Glomerular endothelial cell (primary cell): Measurements from ENCODE around the gene PTPRN2. TPM values are rescaled to one million over a fixed set of nuclear protein-coding genes. Genes with fewer than 3 reads are reported as not detected.
"Not testable (repeated sequence)": the region's sequence is repeated elsewhere in the genome, so short reads cannot be mapped to it uniquely, and the experiment has no call there.

Source experiments
- DNase-seq: peaks from one replicate; pipeline ENCODE4 v3.0.0-alpha.2; 2011; ENCODE audit warnings: low read depth, low spot score; ENCODE audit errors: extremely low read depth
- total RNA-seq: library from RNA; depleted of rRNA; stranded (reverse); fragments of >200 nt; gene quantifications from 2 replicates; pipeline ENCODE4 v1.2.3, GENCODE V29; 2015

PTPRN2 gene
- total RNA-seq, 1 donor from 2014 or later = 10.0 TPM

DNA sequence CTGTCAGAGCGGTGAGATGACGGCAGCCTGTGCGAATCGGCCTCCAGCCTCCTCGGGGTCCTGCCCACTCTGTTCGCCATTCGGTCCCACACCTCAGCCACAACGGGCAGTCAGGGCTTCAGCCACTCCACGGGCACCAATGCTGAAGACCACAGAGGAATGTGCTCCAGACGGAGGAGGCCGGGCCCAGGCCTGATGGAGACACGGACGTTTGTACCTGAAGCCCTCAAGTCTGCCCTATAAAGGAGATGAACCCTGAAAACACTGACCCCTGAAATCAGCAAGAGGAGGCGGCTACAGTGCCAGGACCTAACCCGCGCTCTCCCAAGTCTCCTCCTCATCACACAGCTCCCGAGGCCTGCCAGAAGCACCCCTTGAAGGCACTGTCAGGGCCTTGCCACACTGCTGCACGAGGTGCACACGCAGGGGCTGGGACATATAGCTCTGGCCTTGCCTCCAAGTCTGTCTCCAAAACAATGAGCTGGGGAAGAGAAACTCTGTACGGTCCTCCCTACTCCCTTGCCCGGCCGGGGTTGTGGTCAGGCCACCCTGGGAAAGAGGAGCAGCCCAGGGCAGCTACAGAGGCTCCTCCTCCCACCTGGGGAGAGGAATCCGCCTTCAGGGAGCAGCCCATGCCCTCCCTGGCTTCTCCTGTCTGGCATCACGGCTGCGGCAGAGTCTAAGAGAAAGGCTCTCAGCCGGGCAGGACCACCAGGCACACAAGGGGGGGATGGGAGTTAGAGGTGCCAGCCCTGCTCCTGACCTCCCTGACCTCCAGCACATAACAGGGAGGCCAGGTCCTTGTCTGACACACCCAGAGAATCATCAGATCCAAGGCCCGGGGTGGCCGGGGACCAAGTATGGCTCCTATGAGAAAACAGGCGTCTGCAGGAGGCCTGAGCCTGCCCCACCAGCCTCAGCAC lies 310.1 kb downstream of the PTPRN2 start:
- no peak for DNase-seq

DNA sequence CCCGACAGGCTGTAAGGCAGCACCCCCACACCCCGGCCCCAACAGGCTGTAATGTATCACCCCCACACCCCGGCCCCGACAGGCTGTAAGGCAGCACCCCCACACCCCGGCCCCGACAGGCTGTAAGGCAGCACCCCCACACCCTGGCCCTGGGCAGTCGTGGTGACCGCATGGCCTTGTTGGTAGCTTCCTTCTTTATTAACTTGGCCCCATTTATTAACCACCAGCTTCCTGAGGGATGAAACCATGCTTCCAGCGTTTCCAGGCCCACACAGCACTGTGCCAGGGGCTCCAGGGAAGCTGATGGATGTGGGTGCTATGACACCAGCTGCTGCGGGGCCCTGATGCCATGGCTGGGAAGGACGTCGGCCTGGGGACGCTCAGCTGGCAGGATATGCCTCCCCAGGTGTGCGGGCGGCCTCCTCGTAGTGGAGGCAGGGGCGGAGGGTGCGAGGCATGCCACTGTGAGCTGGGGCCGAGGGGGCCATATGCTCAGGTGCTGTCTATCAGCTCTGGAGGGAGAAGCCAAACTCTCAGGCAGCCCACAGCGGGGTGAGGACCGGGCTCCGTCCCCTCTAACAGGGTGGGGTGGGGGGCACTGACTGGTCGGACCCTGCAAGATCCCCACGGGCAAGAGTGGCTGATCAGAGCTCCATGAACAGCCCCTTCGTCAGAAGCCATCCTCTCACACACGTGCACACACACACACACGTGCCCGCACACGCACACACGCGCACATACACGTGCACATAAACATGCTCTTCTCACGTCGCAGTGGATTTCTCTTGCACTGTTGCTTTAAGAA lies 311.0 kb downstream of the PTPRN2 start:
- DNase-seq = no peak

DNA sequence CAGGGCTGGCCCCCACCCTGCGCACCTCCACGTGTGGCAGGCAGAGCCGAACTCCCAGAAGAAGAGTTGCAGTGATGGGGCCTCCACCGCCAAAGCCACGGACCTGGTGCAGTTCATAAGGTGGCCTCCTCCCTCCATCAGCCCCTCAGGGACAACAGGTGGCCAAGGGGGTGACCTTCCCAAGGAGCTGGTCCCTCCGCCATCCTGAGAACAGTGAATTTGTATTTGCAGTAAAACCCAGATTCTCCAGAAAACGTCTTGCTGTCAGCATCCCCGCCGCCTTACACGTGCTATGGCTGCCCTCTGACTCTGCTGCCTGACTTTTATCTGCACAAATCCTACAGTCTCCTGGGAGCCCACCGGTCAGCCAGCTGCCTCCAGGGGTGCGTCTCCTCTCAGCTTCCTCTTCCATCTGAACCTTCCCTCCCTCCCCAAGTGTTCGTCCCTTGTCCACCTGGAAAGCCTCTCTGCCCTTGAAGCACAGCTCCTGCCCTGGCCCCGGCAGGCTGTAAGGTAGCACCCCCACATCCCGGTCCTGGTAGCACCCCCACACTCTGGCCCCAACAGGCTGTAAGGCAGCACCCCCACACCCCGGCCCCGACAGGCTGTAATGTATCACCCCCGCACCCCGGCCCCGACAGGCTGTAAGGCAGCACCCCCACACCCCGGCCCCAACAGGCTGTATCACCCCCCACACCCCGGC lies 311.8 kb downstream of the PTPRN2 start:
- DNase-seq = no peak

- no peak for DNase-seq
Measured at GRCh38 chr7:158274996-158275395, 312.6 kb downstream of the PTPRN2 start.

DNA sequence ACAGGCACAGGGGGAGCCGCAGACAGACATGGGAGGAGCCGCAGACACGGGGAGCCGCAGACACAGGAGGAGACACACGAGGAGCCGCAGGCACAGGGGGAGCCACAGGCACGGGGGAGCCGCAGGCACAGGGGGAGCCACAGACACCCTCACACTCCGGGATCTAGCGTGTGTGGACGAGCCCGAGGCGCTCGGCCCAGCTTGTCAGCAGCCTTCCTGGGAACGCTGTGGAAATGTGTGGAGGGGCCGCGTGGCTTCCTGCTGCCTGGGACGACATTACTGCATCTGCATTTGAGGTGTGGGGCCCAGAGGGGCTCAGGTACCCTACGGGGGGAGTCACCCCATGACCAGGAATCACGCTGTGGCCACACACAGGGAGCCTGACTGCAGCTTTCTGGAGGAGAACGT lies 313.2 kb downstream of the PTPRN2 start:
- DNase-seq = no peak

DNA sequence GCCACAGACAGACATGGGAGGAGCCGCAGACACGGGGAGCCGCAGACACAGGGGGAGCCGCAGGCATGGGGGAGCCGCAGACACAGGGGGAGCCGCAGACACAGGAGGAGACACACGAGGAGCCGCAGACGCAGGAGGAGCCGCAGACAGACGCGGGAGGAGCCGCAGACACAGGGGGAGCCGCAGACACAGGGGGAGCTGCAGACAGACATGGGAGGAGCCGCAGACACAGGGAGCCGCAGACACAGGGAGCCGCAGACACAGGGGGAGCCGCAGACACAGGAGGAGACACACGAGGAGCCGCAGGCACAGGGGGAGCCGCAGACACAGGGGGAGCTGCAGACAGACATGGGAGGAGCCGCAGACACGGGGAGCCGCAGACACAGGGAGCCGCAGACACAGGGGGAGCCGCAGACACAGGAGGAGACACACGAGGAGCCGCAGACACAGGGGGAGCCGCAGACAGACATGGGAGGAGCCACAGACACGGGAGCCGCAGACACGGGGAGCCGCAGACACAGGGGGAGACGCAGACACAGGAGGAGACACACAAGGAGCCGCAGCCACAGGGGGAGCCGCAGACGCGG lies 313.8 kb downstream of the PTPRN2 start:
- not testable (repeated sequence) for DNase-seq

- DNase-seq = no peak
Measured at GRCh38 chr7:158273138-158273651, 314.4 kb downstream of the PTPRN2 start.

DNA sequence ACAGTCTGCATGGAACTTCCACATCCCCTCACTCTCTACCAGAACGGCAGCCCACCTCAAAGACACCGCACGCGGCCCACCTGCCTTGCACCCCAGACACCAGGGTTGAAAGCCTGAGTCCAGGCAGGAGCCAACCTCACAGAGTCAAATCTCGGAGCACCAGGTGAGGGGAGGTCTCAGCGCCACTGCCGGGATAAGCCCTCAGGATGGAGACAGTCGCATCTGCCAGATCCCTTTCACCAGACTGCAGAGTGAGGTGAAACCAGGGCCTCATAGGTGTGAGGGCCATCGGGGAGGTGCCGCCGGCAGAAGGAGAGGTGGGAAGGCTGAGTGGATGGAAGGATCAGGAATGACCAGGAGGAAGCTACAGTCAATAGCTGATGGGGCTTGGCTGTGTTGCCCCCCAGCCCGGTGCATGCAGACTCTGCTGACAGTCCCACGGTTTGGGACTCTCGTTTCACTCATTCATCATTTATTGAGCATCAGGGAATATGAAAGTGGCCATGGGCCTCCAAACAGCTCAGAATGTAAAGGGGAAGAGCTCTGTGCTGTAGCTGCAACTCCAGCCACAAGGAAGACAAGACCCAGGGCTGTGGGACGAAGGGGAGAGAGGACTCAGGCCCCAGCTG lies 315.0 kb downstream of the PTPRN2 start:
- no peak for DNase-seq

GRCh38 chr7:158272091-158272490 lies 315.5 kb downstream of the PTPRN2 start:
- no peak for DNase-seq

GRCh38 chr7:158271646-158272045 lies 316.0 kb downstream of the PTPRN2 start:
- no peak for DNase-seq

GRCh38 chr7:158270856-158271413 lies 316.7 kb downstream of the PTPRN2 start:
- no peak for DNase-seq

DNA sequence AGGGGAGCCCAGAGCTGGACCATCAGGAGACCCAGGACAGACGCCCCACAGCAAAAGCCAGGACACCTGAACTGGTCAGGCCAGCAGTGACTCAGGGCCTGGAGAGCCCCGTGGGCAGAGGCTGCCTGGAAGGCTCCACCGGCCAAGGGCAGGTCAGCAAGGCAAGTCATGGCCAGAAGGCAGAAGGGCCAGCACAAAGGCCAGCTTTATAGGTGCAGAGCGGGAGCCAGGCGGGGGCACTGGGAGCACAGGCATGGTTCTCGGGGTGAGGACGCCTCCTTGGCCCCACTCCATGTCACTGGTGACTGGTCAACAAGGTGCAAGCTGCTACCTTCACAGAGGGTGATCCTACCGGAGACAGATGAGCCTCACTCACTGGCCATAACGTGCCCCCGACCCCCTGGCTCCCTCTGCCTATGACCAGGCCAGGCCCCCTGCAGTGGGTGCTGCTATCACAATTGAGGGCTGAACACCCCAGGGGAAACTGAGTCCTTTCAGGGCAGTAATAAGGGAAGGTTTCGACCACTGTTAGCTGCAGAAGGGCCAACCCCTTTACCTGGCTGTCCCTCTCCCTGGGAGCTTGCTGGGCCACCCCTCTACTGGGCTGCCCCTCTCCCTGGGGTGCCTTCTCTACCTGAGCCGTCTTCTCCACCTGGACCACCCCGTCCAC lies 317.4 kb downstream of the PTPRN2 start:
- DNase-seq = no peak

DNA sequence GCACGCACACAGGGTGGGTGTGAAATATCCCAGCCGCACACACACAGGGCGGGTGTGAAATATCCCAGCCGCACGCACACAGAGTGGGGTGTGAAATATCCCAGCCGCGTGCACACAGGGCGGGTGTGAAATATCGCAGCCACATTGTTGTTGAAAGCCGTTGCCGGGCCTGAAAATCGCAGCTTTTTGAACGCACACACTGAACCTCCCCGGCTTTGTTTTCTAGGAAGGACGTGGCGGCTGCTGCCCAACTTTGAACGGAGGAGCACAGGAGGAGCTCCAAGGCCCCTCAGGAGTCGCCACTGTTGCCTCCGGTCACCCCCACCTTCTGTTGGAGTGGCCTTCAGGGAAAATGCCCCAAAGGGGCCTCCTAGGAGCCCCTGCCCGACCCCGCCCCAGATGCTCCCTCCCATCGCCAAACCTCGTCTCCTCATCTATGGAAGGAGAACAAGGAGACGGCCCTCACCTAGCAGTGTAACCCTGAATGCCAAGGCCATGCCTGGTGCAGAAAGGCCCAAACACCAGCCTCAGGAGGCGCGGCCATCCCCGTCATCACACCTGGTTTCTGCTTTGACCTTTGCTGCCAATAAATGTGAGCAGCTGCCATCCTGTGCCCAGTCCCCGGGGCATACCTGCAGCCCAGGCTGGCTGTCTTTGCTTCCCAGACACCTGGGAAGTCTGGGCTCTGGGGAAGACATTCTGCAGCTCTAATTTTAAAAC lies 318.6 kb downstream of the PTPRN2 start:
- DNase-seq = no peak

- DNase-seq = no peak
Measured at GRCh38 chr7:158267742-158268435, 319.7 kb downstream of the PTPRN2 start.

DNA sequence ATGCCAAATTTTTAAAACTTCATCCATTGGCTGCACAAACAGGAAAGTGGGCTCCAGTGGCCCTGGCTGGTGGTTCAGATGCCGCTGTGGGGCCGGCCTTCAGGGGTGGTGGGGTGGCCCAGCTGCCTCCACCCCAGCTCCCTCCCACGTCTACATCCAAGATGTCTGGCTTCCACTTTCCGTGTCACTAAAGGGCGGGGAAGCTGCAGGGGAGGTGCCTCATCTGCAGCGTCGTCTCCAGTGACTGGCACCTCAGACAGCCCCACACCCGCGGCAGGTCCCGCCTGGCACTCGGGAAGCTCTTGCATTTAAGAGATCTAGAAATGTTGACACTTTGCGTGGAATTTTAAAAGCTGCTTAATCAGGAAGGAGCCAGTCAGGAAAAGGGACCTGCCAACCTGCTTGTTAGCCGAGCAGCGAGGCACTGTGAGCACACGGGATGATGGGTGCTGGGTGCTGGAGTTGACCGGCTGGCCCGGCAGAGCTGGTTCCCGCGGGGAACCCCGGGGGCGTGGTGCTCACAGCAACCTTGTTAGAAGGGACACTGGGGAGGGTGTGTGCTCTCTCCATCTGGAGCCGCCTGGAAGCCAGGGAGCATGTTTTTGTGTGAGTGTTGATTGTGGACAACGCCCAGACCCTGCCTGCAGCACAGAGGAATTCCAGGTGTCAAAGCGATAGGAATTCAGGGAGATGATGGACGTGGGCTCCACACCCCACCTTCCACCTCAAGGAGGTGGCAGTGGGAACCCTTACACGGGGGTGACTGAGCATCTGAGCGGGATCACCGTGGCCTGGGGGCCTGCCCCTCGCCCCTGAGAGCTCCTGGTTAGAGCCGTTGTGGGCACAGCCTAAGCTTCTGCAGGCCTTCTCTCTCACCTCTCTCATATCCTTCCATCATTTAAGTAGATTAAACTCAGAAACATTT lies 320.5 kb downstream of the PTPRN2 start:
- DNase-seq = no peak

- no peak for DNase-seq
Measured at GRCh38 chr7:158266426-158266816, 321.2 kb downstream of the PTPRN2 start.

GRCh38 chr7:158265743-158266080 lies 321.9 kb downstream of the PTPRN2 start:
- DNase-seq = no peak
